Measurements from ENCODE around the gene PAWR.

- no peak for TF ChIP-seq CTCF (conservative IDR thresholded peaks at IDR 0.05 in 1 of 2, IDR thresholded peaks at IDR 0.05 in 1 of 2; ENCODE audit: low read depth in 1 of 2, low read length in 2 of 2)
- no peak for TF ChIP-seq EZH2 (IDR thresholded peaks at IDR 0.05; ENCODE audit: low read length, missing control alignments)
These were observed 26.2 kb downstream of the PAWR start for GRCh38 chr12:79664518-79664917.

All from fibroblast of lung (primary cell).